HUES64 (cell line): ENCODE data around the gene CMTR1.

Experiments used
- H3K27ac ChIP-seq: 2 replicates; pipeline ENCODE4 v1.7.0; 2013; ENCODE audit warnings: low read depth, low read length, inconsistent platforms
- H3K27me3 ChIP-seq: 2 replicates; pipeline ENCODE4 v1.6.1; 2013; ENCODE audit warnings: mild to moderate bottlenecking, low read length; ENCODE audit not compliant: insufficient read depth
- H3K36me3 ChIP-seq: 2 replicates; pipeline ENCODE4 v1.6.1; 2013; ENCODE audit warnings: mild to moderate bottlenecking, low read length; ENCODE audit not compliant: insufficient read depth
- H3K4me1 ChIP-seq: 2 replicates; pipeline ENCODE4 v1.6.1; 2013; ENCODE audit warnings: mild to moderate bottlenecking, low read length, moderate library complexity; ENCODE audit not compliant: insufficient read depth
- H3K4me3 ChIP-seq: 2 replicates; pipeline ENCODE4 v1.5.1; 2013; ENCODE audit warnings: mild to moderate bottlenecking, low read length, moderate library complexity
- H3K9ac ChIP-seq: 2 replicates; pipeline ENCODE4 v1.6.1; 2013; ENCODE audit warnings: mild to moderate bottlenecking, low read depth, low read length
- H3K9me3 ChIP-seq: 2 replicates; pipeline ENCODE4 v1.6.1; 2013; ENCODE audit warnings: low read depth, low read length; ENCODE audit not compliant: insufficient read depth
- WGBS: fragments of 150-250, 120-280 bp; methylation state at CpG from one replicate; pipeline ENCODE4 v1.1.7; 2013; ENCODE audit warnings: missing lambda C conversion rate; 5-methylcytosine and 5-hydroxymethylcytosine counted together

Gene CMTR1

GRCh38 chr6:37479266-37479854 is 46.3 kb downstream of the CMTR1 start:
- 95% methylated on average over 6 of the region's 6 CpGs for WGBS
- Histone ChIP-seq H3K9me3 (no peaks in the 10 kb centered on the region), H3K9ac (no peak overlapping the region), H3K27me3 (no peaks in the 10 kb centered on the region), H3K36me3 (peaks cover 61% of the 10 kb centered on the region), H3K4me3 (no peak overlapping the region), H3K27ac (no peak overlapping the region), H3K4me1 (peaks cover 14% of the 10 kb centered on the region)

GRCh38 chr6:37480118-37480736 is 47.2 kb downstream of the CMTR1 start:
- Histone ChIP-seq H3K4me1 (peaks cover 14% of the 10 kb centered on the region), H3K4me3 (no peak overlapping the region), H3K9me3 (no peaks in the 10 kb centered on the region), H3K36me3 (peaks cover 54% of the 10 kb centered on the region), H3K27ac (no peak overlapping the region; the same call in 1 of the 2 replicates), H3K9ac (no peak overlapping the region), H3K27me3 (no peaks in the 10 kb centered on the region)
- WGBS = 90% methylated on average over 1 of the region's 1 CpG

GRCh38 chr6:37480951-37481534 is 48.0 kb downstream of the CMTR1 start:
- Histone ChIP-seq H3K4me3 (no peak overlapping the region), H3K9me3 (no peaks in the 10 kb centered on the region), H3K36me3 (peaks cover 46% of the 10 kb centered on the region), H3K9ac (no peak overlapping the region), H3K27me3 (no peaks in the 10 kb centered on the region), H3K27ac (peak overlapping the region; percentile 20; the same call in 1 of the 2 replicates), H3K4me1 (peaks cover 16% of the 10 kb centered on the region)
- WGBS = 34% methylated on average over 6 of the region's 7 CpGs

- Histone ChIP-seq H3K36me3 (peaks cover 38% of the 10 kb centered on the region), H3K4me3 (no peak overlapping the region), H3K27me3 (no peaks in the 10 kb centered on the region), H3K9ac (no peak overlapping the region), H3K4me1 (peaks cover 16% of the 10 kb centered on the region), H3K27ac (no peak overlapping the region; the same call in 1 of the 2 replicates), H3K9me3 (no peaks in the 10 kb centered on the region)
- 83% methylated on average over 15 of the region's 15 CpGs for WGBS
Measured at GRCh38 chr6:37481711-37482605, 48.9 kb downstream of the CMTR1 start.

GRCh38 chr6:37482606-37483251 is 49.7 kb downstream of the CMTR1 start:
- peaks cover 16% of the 10 kb centered on the region for H3K4me1 ChIP-seq
- no peaks in the 10 kb centered on the region for H3K27me3 ChIP-seq
- H3K27ac ChIP-seq = no peak overlapping the region
- H3K4me3 ChIP-seq = no peak overlapping the region
- peaks cover 34% of the 10 kb centered on the region for H3K36me3 ChIP-seq
- 90% methylated on average over 10 of the region's 10 CpGs for WGBS
- no peak overlapping the region for H3K9ac ChIP-seq
- H3K9me3 ChIP-seq = no peaks in the 10 kb centered on the region

- no peaks in the 10 kb centered on the region for H3K9me3 ChIP-seq
- WGBS = 91% methylated on average over 11 of the region's 11 CpGs
- peaks cover 34% of the 10 kb centered on the region for H3K36me3 ChIP-seq
- H3K4me1 ChIP-seq = peaks cover 16% of the 10 kb centered on the region
- no peak overlapping the region for H3K27ac ChIP-seq
- no peak overlapping the region for H3K4me3 ChIP-seq
- no peak overlapping the region for H3K9ac ChIP-seq
- H3K27me3 ChIP-seq = no peaks in the 10 kb centered on the region
Measured at GRCh38 chr6:37483252-37483901, 50.4 kb downstream of the CMTR1 start.

GRCh38 chr6:37483917-37484785 is 51.1 kb downstream of the CMTR1 start:
- Histone ChIP-seq H3K4me3 (no peak overlapping the region), H3K9ac (peak overlapping the region; percentile 13; the same call in 1 of the 2 replicates), H3K27me3 (no peaks in the 10 kb centered on the region), H3K4me1 (peaks cover 16% of the 10 kb centered on the region), H3K36me3 (peaks cover 28% of the 10 kb centered on the region), H3K9me3 (no peaks in the 10 kb centered on the region), H3K27ac (no peak overlapping the region)
- 44% methylated on average over 17 of the region's 20 CpGs for WGBS

- Histone ChIP-seq H3K27ac (no peak overlapping the region), H3K27me3 (no peaks in the 10 kb centered on the region)
- 95% methylated on average over 7 of the region's 7 CpGs for WGBS
Measured at GRCh38 chr6:37484786-37485170, 51.8 kb downstream of the CMTR1 start.

GRCh38 chr6:37485291-37485702 is 52.3 kb downstream of the CMTR1 start:
- Histone ChIP-seq H3K9ac (no peak overlapping the region), H3K27me3 (no peaks in the 10 kb centered on the region), H3K36me3 (peaks cover 16% of the 10 kb centered on the region), H3K9me3 (no peaks in the 10 kb centered on the region), H3K4me3 (no peak overlapping the region), H3K27ac (no peak overlapping the region), H3K4me1 (peaks cover 18% of the 10 kb centered on the region)
- 78% methylated on average over 10 of the region's 10 CpGs for WGBS

More at GRCh38 chr6:37484786-37485170, 51.8 kb downstream of the CMTR1 start:
- peaks cover 16% of the 10 kb centered on the region for H3K4me1 ChIP-seq
- H3K9ac ChIP-seq = peak overlapping the region; percentile 13; the same call in 1 of the 2 replicates
- H3K4me3 ChIP-seq = no peak overlapping the region
- H3K36me3 ChIP-seq = peaks cover 22% of the 10 kb centered on the region
- H3K9me3 ChIP-seq = no peaks in the 10 kb centered on the region
